Lower leg skin (tissue), 3 donors: ENCODE measurements around the gene AK5.

ENCODE experiments used
- POLR2A ChIP-seq, 2 donors: fragments of 450-650 bp; IDR thresholded peaks; one replicate each; pipeline ENCODE4 v1.6.1; 2016 to 2017; ENCODE audit warnings: antibody characterized with exemption in 2 of 2, mild to moderate bottlenecking in 1 of 2, moderate library complexity in 1 of 2
- TF ChIP-seq, protein P1 (sequence below), 3 donors: fragments of 450-650 bp; IDR thresholded peaks; one replicate each; pipeline ENCODE4 v1.5.1; 2016; ENCODE audit warnings: antibody characterized with exemption in 3 of 3, mild to moderate bottlenecking in 3 of 3, moderate library complexity in 2 of 3

DNA sequence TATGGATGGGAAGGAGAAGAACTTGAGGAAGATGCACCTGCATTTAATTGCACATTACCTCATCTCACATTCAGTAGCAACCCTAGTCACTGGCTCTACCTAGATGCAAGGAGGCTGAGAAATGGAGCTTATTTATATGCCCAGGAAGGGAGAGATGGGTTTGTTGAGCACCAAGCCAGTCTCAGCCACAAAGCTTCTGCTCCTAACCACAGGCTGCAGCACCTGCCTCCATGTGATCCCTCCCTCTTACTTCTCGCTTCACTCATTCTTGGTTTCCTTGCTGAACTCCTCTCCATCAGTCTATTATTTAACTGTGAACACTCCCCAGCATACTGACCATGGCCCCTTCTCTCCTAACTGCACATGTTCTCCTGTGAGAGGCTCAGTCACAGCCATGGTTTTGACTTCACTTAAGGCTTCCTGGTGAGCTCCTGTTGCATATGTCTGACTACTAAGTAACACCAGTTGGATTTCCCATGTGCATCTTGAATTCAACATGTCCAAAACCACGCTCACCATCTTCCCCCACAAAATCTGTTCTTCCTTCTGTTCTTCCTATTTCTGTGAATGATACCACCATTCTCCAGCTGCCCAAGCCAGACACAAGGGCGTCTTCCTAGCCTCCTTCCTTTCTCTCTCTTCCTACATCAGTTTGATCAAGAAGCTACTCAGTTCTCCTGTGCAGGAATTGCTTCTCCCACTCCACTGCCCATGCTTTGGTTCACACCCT lies 139.8 kb downstream of the AK5 start:
- TF ChIP-seq, protein P1, sequence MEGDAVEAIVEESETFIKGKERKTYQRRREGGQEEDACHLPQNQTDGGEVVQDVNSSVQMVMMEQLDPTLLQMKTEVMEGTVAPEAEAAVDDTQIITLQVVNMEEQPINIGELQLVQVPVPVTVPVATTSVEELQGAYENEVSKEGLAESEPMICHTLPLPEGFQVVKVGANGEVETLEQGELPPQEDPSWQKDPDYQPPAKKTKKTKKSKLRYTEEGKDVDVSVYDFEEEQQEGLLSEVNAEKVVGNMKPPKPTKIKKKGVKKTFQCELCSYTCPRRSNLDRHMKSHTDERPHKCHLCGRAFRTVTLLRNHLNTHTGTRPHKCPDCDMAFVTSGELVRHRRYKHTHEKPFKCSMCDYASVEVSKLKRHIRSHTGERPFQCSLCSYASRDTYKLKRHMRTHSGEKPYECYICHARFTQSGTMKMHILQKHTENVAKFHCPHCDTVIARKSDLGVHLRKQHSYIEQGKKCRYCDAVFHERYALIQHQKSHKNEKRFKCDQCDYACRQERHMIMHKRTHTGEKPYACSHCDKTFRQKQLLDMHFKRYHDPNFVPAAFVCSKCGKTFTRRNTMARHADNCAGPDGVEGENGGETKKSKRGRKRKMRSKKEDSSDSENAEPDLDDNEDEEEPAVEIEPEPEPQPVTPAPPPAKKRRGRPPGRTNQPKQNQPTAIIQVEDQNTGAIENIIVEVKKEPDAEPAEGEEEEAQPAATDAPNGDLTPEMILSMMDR (IDR thresholded peaks at IDR 0.05), result no peak
- TF ChIP-seq POLR2A (IDR thresholded peaks at IDR 0.05), result no peak
